ENCODE measurements around the gene NT5C1A. TPM values are rescaled to one million over a fixed set of nuclear protein-coding genes. Genes with fewer than 3 reads are reported as not detected.

Gene NT5C1A
- total and polyA plus RNA-seq, 2 donors (not counting 1 experiment from before 2014, with no cell fraction given) = not detected

DNA sequence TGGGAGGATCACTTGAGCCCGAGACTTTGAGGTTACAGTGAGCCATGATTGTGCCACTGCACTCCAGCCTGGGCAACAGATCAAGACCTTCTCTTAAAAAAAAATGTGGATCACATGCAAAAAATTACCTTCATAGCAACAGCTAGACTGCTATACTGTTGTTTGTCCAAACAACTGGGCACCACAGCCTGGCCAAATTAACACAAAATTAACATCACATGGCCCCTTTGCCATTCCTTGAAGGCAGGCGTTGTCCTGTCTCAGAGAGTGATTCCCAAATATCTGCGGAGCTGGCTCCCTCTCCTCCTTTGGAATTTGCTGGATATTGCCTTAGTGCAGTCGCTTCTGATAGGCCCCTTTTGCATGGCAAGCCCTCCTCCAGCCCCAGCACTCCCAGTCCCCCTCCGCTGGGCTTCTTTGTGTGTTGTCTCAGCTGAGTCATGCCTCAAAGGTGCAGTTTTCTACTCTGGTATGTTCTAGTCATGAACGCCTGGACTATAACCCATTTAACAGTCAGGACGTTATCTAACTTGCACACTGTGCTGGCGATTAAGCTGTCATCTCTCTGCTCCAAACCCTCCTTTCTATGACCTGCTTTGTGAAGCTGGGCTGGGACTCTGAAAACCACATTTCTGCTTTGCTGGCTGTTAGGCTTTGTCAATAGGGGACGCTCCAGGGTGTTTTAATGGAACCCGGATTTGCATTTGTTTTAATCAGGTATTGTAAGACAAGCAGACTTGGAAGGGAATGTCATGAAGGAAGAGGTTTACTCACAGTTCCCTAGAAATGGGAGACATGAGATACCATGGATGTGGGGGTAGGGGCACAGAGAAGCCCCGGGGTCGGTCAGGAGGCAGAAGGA is 39.4 kb upstream of the NT5C1A start:
- H3K36me3 ChIP-seq (replicated peaks in 1 of 2; ENCODE audit: control extremely low read depth in 1 of 2, control insufficient read depth in 1 of 2, extremely low read depth in 1 of 2, insufficient read depth in 2 of 2, low read length in 1 of 2) = no peaks in the 10 kb centered on the region
- no peaks in the 10 kb centered on the region for H3K79me2 ChIP-seq (ENCODE audit: control insufficient read depth, insufficient read depth, low read length)
- no peaks in the 10 kb centered on the region for H3K9me3 ChIP-seq (ENCODE audit: control extremely low read depth in 1 of 3, control insufficient read depth in 2 of 3, insufficient read depth in 1 of 3, low read length in 2 of 3)
- WGBS (ENCODE audit: insufficient coverage) = 93% methylated on average over 12 of the region's 12 CpGs
- no peaks in the 10 kb centered on the region for H3K4me1 Mint-ChIP-seq
- no peak overlapping the region for H2AFZ ChIP-seq (ENCODE audit: insufficient read depth, low read depth, low read length, poor library complexity, severe bottlenecking)
- ATAC-seq (ENCODE audit: low read depth) (no peak), DNase-seq (no peak)
- intact Hi-C loops (cut with micrococcal nuclease) = no loop called here
- no peak overlapping the region for H3K27ac Mint-ChIP-seq
- H3K4me2 ChIP-seq (replicated peaks; ENCODE audit: low read depth, low read length, poor library complexity, severe bottlenecking) = no peak overlapping the region
- H3K27me3 ChIP-seq (replicated peaks in 1 of 4; ENCODE audit: control extremely low read depth in 1 of 4, control insufficient read depth in 3 of 4, insufficient read depth in 4 of 4, low read length in 3 of 4) = peaks cover 0 to 9% (median 1%) of the 10 kb centered on the region in 4 experiments
- H3K9ac ChIP-seq (ENCODE audit: low read length) = no peak overlapping the region
- no peaks in the 10 kb centered on the region for H4K20me1 ChIP-seq (ENCODE audit: control insufficient read depth, insufficient read depth, low read length, poor library complexity, severe bottlenecking)
- H3K27me3 Mint-ChIP-seq = peaks cover 34% of the 10 kb centered on the region
- POLR2A ChIA-PET = no interaction called here
- CTCF ChIA-PET = interaction anchor here (0.6 kb wide), 1 partner anchor 9 kb away, joined by 3 read pairs; no protein-coding TSS in a partner anchor
- no peaks in the 10 kb centered on the region for H3K4me1 ChIP-seq (ENCODE audit: control insufficient read depth in 2 of 2, insufficient read depth in 2 of 2, low read length in 2 of 2)
- no peaks in the 10 kb centered on the region for H3K9me3 Mint-ChIP-seq (ENCODE audit: insufficient read depth)
- no peak for TF ChIP-seq EZH2 (IDR thresholded peaks at IDR 0.05; ENCODE audit: borderline replicate concordance, insufficient read depth, low read depth, low read length, poor library complexity, severe bottlenecking)
- no peak for TF ChIP-seq CTCF (IDR thresholded peaks at IDR 0.05)
- H3K4me3 Mint-ChIP-seq = no peak overlapping the region
- no peak overlapping the region for H3K27ac ChIP-seq (ENCODE audit: low read length in 2 of 2)
- no peak overlapping the region for H3K4me3 ChIP-seq (ENCODE audit: control extremely low read depth in 1 of 5, extremely low read depth in 1 of 5, insufficient read depth in 1 of 5, low read depth in 2 of 5, low read length in 4 of 5)

DNA sequence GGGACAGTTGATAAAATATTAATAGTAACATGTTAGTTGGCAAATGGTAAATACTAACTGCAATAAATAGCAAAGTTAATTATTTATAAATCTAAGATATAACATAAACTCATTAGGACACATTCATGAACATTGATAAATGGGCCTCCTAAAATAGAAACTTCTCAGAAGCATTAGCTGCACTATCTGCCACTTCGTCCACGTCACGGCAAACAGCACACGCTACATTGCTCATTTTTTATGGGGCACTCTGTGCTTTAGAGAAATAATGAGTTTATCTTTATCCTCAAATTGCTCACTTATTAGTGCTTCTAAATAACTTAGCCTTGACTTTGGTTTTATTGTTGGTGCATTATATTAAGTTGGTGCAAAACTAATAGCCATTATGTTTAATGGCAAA is 35.6 kb upstream of the NT5C1A start:
- CTCF ChIA-PET = no interaction called here
- no peak for TF ChIP-seq CTCF (IDR thresholded peaks at IDR 0.05)
- TF ChIP-seq EZH2 (IDR thresholded peaks at IDR 0.05; ENCODE audit: borderline replicate concordance, insufficient read depth, low read depth, low read length, poor library complexity, severe bottlenecking) = no peak
- no peaks in the 10 kb centered on the region for H4K20me1 ChIP-seq (ENCODE audit: control insufficient read depth, insufficient read depth, low read length, poor library complexity, severe bottlenecking)
- no peak overlapping the region for H3K4me3 ChIP-seq (ENCODE audit: control extremely low read depth in 1 of 5, extremely low read depth in 1 of 5, insufficient read depth in 1 of 5, low read depth in 2 of 5, low read length in 4 of 5)
- H3K4me2 ChIP-seq (replicated peaks; ENCODE audit: low read depth, low read length, poor library complexity, severe bottlenecking) = no peak overlapping the region
- H3K27ac Mint-ChIP-seq = no peak overlapping the region
- H3K4me1 ChIP-seq (ENCODE audit: control insufficient read depth in 2 of 2, insufficient read depth in 2 of 2, low read length in 2 of 2) = no peaks in the 10 kb centered on the region
- peaks cover 18% of the 10 kb centered on the region for H3K27me3 Mint-ChIP-seq
- no peaks in the 10 kb centered on the region for H3K79me2 ChIP-seq (ENCODE audit: control insufficient read depth, insufficient read depth, low read length)
- no peak overlapping the region for H3K4me3 Mint-ChIP-seq
- H3K36me3 ChIP-seq (replicated peaks in 1 of 2; ENCODE audit: control extremely low read depth in 1 of 2, control insufficient read depth in 1 of 2, extremely low read depth in 1 of 2, insufficient read depth in 2 of 2, low read length in 1 of 2) = no peaks in the 10 kb centered on the region
- intact Hi-C loops (cut with micrococcal nuclease) = no loop called here
- no peak overlapping the region for H3K9ac ChIP-seq (ENCODE audit: low read length)
- no peak for ATAC-seq (ENCODE audit: low read depth)
- peaks cover 0 to 3% (median 0%) of the 10 kb centered on the region in 4 experiments for H3K27me3 ChIP-seq (replicated peaks in 1 of 4; ENCODE audit: control extremely low read depth in 1 of 4, control insufficient read depth in 3 of 4, insufficient read depth in 4 of 4, low read length in 3 of 4)
- no peaks in the 10 kb centered on the region for H3K9me3 Mint-ChIP-seq (ENCODE audit: insufficient read depth)
- POLR2A ChIA-PET = no interaction called here
- H3K4me1 Mint-ChIP-seq = no peaks in the 10 kb centered on the region
- no peak for DNase-seq
- H3K9me3 ChIP-seq (ENCODE audit: control extremely low read depth in 1 of 3, control insufficient read depth in 2 of 3, insufficient read depth in 1 of 3, low read length in 2 of 3) = no peaks in the 10 kb centered on the region
- no CpG with 5 or more reads among the region's 4 CpGs for WGBS (ENCODE audit: insufficient coverage)
- no peak overlapping the region for H3K27ac ChIP-seq (ENCODE audit: low read length in 2 of 2)
- H2AFZ ChIP-seq (ENCODE audit: insufficient read depth, low read depth, low read length, poor library complexity, severe bottlenecking) = no peak overlapping the region
